Calu3 (cell line): ENCODE measurements around the gene STXBP2. TPM values are rescaled to one million over a fixed set of nuclear protein-coding genes. Genes with fewer than 3 reads are reported as not detected.
"Not testable (repeated sequence)": the region's sequence is repeated elsewhere in the genome, so short reads cannot be mapped to it uniquely, and the experiment has no call there.

ENCODE experiments used
- BruUV-seq: library from RNA; stranded (reverse); fragments of 400-500 nt; replicated peaks from 2 replicates; lab custom pipeline; 2021; lab: Mats Ljungman, UMichigan
- CTCF ChIA-PET: fragments of 300-600 bp; sonication (Branson Sonifier 250); formaldehyde crosslinking; loops from one replicate; lab custom pipeline; 2022; ENCODE audit warnings: antibody characterized with exemption; lab: Charles Lee
- DNase-seq: peaks from one replicate; pipeline ENCODE4 v3.0.0; 2022
- H3K27ac Mint-ChIP-seq: one replicate; pipeline ENCODE4 v1.8.0; 2022; ENCODE audit warnings: mixed read lengths; ENCODE audit not compliant: unreplicated experiment
- H3K27me3 Mint-ChIP-seq: one replicate; pipeline ENCODE4 v1.8.0; 2022; ENCODE audit warnings: mixed read lengths; ENCODE audit not compliant: unreplicated experiment
- H3K36me3 Mint-ChIP-seq: one replicate; pipeline ENCODE4 v1.8.0; 2022; ENCODE audit warnings: mild to moderate bottlenecking, moderate library complexity, mixed read lengths; ENCODE audit not compliant: insufficient read depth, unreplicated experiment
- H3K4me1 Mint-ChIP-seq: one replicate; pipeline ENCODE4 v1.8.0; 2022; ENCODE audit warnings: mild to moderate bottlenecking, low read depth, mixed read lengths; ENCODE audit not compliant: unreplicated experiment
- H3K4me3 Mint-ChIP-seq: one replicate; pipeline ENCODE4 v1.8.0; 2022; ENCODE audit warnings: mild to moderate bottlenecking, low read depth, moderate library complexity, mixed read lengths; ENCODE audit not compliant: unreplicated experiment
- H3K9me3 Mint-ChIP-seq: one replicate; pipeline ENCODE4 v1.8.0; 2022; ENCODE audit warnings: low read depth, mixed read lengths; ENCODE audit not compliant: unreplicated experiment
- intact Hi-C: fragments of 100-400 bp; cut with micrococcal nuclease; formaldehyde crosslinking; loops from one replicate; pipeline ENCODE4 v1.10.0; 2022; ENCODE audit not compliant: unreplicated experiment
- total RNA-seq: library from RNA; stranded (reverse); gene quantifications from 2 replicates; pipeline ENCODE4 v1.2.3, GENCODE V29; 2022
- TF ChIP-seq, protein P1 (sequence below): fragments of 200-600 bp; IDR thresholded peaks from one replicate; pipeline ENCODE4 v1.8.0; 2022; ENCODE audit warnings: antibody characterized with exemption; ENCODE audit not compliant: unreplicated experiment

STXBP2 gene
- total RNA-seq, 1 experiment from 2014 or later, result 132 TPM

GRCh38 chr19:7640803-7641202 lies 3.9 kb downstream of the STXBP2 start:
- intact Hi-C loops, result no loop called here
- TF ChIP-seq, protein P1, sequence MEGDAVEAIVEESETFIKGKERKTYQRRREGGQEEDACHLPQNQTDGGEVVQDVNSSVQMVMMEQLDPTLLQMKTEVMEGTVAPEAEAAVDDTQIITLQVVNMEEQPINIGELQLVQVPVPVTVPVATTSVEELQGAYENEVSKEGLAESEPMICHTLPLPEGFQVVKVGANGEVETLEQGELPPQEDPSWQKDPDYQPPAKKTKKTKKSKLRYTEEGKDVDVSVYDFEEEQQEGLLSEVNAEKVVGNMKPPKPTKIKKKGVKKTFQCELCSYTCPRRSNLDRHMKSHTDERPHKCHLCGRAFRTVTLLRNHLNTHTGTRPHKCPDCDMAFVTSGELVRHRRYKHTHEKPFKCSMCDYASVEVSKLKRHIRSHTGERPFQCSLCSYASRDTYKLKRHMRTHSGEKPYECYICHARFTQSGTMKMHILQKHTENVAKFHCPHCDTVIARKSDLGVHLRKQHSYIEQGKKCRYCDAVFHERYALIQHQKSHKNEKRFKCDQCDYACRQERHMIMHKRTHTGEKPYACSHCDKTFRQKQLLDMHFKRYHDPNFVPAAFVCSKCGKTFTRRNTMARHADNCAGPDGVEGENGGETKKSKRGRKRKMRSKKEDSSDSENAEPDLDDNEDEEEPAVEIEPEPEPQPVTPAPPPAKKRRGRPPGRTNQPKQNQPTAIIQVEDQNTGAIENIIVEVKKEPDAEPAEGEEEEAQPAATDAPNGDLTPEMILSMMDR, result no peak
- Mint-ChIP-seq H3K9me3 (peaks cover 3% of the 10 kb centered on the region), H3K4me3 (no peak overlapping the region), H3K4me1 (no peaks in the 10 kb centered on the region), H3K27me3 (no peaks in the 10 kb centered on the region), H3K36me3 (peaks cover 41% of the 10 kb centered on the region), H3K27ac (no peak overlapping the region)
- BruUV-seq, result no TSS peak
- DNase-seq, result no peak
- CTCF ChIA-PET, result no interaction called here

DNA sequence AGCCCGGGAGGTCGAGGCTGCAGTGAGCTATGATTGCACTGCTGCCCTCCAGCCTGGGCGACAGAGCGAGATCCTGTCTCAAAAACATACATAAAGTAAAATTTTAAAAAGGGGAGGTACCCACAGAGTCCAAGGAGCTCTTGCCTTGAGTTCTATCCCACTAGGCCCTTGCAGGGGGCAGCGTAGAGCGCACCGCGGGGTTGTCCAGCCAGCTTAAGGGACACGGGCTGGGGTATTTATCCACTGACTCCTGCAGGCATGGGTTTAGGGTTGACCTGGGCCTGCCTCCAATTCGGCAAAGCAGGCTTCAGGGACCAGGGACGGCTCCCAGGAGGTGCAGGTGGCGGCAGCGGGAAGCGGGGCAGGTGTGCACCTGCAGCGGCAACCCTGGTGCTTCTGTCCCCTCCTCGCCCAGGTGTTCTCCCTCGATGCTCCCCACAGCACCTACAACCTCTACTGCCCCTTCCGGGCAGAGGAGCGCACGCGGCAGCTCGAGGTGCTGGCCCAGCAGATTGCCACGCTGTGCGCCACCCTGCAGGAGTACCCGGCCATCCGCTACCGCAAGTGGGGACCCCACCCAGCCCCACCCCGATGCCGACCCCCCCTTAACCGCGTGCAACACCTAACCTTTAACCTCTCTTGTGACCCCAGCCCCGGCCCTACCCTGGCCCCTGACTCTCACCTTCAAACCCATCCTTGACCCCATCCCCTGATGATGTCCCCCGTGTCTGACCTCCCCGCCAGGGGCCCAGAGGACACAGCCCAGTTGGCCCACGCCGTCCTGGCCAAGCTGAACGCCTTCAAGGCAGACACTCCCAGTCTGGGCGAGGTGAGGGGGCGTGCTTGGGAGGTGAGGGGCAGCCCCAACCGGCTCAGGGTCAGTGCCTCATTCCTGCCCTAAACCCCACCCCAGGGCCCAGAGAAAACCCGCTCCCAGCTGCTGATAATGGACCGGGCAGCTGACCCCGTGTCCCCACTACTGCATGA lies 4.7 kb downstream of the STXBP2 start:
- no peak for DNase-seq
- no TSS peak for BruUV-seq
- CTCF ChIA-PET, result no interaction called here
- Mint-ChIP-seq H3K27ac (no peak overlapping the region), H3K9me3 (peaks cover 3% of the 10 kb centered on the region), H3K4me3 (no peak overlapping the region), H3K27me3 (no peaks in the 10 kb centered on the region), H3K4me1 (no peaks in the 10 kb centered on the region), H3K36me3 (peaks cover 40% of the 10 kb centered on the region)
- intact Hi-C loops, result no loop called here
- TF ChIP-seq, protein P1, result no peak

- peaks cover 31% of the 10 kb centered on the region for H3K36me3 Mint-ChIP-seq
- H3K9me3 Mint-ChIP-seq, result peaks cover 3% of the 10 kb centered on the region
- H3K27me3 Mint-ChIP-seq, result no peaks in the 10 kb centered on the region
- no peak for DNase-seq
- CTCF ChIA-PET, result no interaction called here
- no peak overlapping the region for H3K4me3 Mint-ChIP-seq
- H3K4me1 Mint-ChIP-seq, result no peaks in the 10 kb centered on the region
- no peak overlapping the region for H3K27ac Mint-ChIP-seq
- TF ChIP-seq, protein P1, result no peak
- intact Hi-C loops, result no loop called here
- BruUV-seq, result no TSS peak
Observed at GRCh38 chr19:7642295-7643030, 5.6 kb downstream of the STXBP2 start.

DNA sequence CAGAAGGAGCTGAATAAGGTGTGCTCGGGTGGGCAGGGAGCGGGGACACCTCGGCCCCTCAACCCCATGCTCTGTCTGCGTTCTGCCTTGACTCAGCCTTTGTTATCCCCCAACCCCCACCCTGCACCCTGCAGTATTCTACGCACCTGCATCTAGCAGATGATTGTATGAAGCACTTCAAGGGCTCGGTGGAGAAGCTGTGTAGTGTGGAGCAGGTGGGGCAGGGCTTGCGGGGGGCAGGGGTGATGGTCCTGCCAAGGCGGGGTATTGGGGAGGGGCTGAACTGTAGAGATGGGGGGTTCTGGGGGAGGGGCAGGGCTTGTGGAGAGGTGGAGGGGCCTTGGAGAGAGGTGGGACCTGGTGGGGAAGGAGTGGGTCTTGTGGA lies 6.1 kb downstream of the STXBP2 start:
- Mint-ChIP-seq H3K4me3 (no peak overlapping the region), H3K36me3 (peaks cover 26% of the 10 kb centered on the region), H3K27me3 (no peaks in the 10 kb centered on the region), H3K4me1 (no peaks in the 10 kb centered on the region), H3K9me3 (peaks cover 3% of the 10 kb centered on the region), H3K27ac (peak overlapping the region; percentile 58)
- intact Hi-C loops, result no loop called here
- DNase-seq, result no peak
- CTCF ChIA-PET, result no interaction called here
- BruUV-seq, result no TSS peak
- TF ChIP-seq, protein P1, result no peak

DNA sequence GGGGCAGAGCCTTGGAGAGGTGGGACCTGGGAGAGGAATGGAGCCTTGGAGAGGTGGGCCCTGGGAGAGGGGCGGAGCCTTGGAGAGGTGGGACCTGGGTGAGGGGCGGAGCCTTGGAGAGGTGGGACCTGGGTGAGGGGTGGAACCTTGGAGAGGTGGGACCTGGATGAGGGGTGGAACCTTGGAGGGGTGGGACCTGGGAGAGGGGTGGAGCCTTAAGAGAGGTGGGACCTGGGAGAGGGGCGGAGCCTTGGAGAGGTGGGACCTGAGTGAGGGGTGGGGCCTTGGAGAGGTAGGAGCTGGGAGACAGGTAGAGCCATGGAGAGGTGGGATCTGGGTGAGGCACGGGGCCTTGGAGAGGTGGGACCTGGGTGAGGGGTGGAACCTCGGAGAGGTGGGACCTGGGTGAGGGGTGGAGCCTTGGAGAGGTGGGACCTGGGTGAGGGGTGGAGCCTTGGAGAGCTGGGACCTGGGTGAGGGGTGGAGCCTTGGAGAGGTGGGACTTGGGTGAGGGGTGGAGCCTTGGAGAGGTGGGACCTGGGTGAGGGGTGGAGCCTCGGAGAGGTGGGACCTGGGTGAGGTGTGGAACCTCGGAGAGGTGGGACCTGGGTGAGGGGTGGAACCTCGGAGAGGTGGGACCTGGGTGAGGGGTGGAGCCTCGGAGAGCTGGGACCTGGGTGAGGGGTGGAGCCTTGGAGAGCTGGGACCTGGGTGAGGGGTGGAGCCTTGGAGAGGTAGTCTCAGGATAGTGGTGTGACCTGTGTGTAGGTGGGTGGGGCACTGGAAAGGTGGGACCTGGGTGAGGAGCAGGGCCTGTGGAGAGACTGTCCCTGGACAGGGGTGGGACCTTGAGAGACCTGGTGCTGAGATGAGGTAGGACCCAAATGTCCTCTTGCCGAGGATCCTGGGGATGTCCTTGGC lies 7.0 kb downstream of the STXBP2 start:
- H3K4me1 Mint-ChIP-seq, H3K27me3 Mint-ChIP-seq, H3K4me3 Mint-ChIP-seq, intact Hi-C loops, CTCF ChIA-PET, H3K9me3 Mint-ChIP-seq, BruUV-seq: not testable (repeated sequence)
- peak overlapping the region; percentile 58 for H3K27ac Mint-ChIP-seq
- H3K36me3 Mint-ChIP-seq, result peaks cover 17% of the 10 kb centered on the region
- peak; percentile 17 for DNase-seq
